ENCODE results near the gene GNG3. TPM values are rescaled to one million over a fixed set of nuclear protein-coding genes. Genes with fewer than 3 reads are reported as not detected.

Gene GNG3
- total RNA-seq, 1 donor from 2014 or later: not detected

- TF ChIP-seq CTCF (IDR thresholded peaks at IDR 0.05): no peak
- Histone ChIP-seq H3K4me1 (peaks cover 11% of the 10 kb centered on the region), H3K4me3 (no peak overlapping the region), H3K9me3 (no peaks in the 10 kb centered on the region), H3K27me3 (ENCODE audit: low read depth) (no peaks in the 10 kb centered on the region), H3K36me3 (peaks cover 100% of the 10 kb centered on the region), H3K27ac (no peak overlapping the region)
- DNase-seq: no peak
- intact Hi-C loops (cut with DNase I): no loop called here
- ATAC-seq: no peak
Measured at GRCh38 chr11:62716206-62716605, 8.7 kb downstream of the GNG3 start.

DNA sequence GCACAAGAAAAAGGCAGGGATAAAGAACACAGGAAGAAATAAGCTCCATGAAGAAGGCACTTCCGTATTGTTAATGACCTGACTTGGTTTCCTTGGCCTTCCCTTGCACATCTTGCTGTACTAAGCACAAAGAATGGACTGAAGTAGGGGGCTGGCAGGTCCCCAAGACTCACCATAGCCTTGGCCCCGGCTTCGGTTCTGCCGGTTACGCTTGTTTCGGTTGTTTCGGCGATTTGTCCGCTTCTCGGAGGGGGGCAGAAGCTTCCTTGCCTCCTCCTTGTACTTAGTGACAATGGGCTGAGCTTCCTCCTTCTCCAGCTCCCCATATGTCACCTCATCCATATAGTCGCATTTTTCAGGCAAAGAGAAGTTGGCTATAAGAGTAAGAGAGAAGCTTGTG lies 9.3 kb downstream of the GNG3 start:
- H3K4me1 ChIP-seq: peaks cover 14% of the 10 kb centered on the region
- intact Hi-C loops (cut with DNase I): no loop called here
- ATAC-seq (no peak), DNase-seq (no peak)
- H3K4me3 ChIP-seq: no peak overlapping the region
- H3K27ac ChIP-seq: no peak overlapping the region
- H3K9me3 ChIP-seq: no peaks in the 10 kb centered on the region
- no peaks in the 10 kb centered on the region for H3K27me3 ChIP-seq (ENCODE audit: low read depth)
- H3K36me3 ChIP-seq: peaks cover 100% of the 10 kb centered on the region
- TF ChIP-seq CTCF (IDR thresholded peaks at IDR 0.05): no peak

DNA sequence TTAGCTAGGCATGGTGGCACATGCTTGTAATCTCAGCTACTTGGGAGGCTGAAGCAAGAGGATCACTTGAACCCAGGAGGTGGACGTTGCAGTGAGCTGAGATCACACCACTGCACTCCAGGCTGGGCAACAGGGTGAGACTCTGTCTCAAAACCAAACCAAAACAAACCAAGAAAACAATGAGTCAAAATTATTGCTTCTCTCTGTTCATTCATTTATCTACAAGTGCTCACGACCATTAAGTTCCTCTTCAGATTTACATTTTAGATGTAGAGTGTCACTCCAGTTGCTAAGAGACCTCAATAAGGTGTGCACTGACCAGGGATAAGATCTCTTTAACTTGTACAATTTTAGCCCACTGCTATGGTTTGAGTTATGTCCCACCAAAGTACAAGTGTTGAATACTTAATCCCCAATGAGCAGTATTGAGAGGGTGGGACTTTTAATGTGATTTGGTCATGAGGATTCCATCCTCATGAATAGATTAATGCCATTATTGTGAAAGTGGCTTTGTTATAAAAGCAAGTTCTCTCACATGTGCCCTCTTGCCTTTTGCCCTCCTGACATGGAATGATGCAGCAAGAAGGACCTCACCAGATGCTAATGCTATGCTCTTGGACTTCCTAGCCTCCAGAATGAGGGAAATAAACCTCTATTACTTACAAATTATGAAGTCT lies 12.0 kb downstream of the GNG3 start:
- no peaks in the 10 kb centered on the region for H3K9me3 ChIP-seq
- intact Hi-C loops (cut with DNase I): no loop called here
- H3K27me3 ChIP-seq (ENCODE audit: low read depth): no peaks in the 10 kb centered on the region
- ATAC-seq (no peak), DNase-seq (no peak)
- H3K4me1 ChIP-seq: peaks cover 14% of the 10 kb centered on the region
- H3K4me3 ChIP-seq: no peak overlapping the region
- no peak for TF ChIP-seq CTCF (IDR thresholded peaks at IDR 0.05)
- H3K36me3 ChIP-seq: peaks cover 99% of the 10 kb centered on the region
- no peak overlapping the region for H3K27ac ChIP-seq

GRCh38 chr11:62721994-62722393 lies 14.5 kb downstream of the GNG3 start:
- Histone ChIP-seq H3K36me3 (peaks cover 74% of the 10 kb centered on the region), H3K4me3 (no peak overlapping the region), H3K9me3 (no peaks in the 10 kb centered on the region), H3K27ac (no peak overlapping the region), H3K27me3 (ENCODE audit: low read depth) (no peaks in the 10 kb centered on the region), H3K4me1 (peaks cover 30% of the 10 kb centered on the region)
- ATAC-seq (no peak), DNase-seq (no peak)
- intact Hi-C loops (cut with DNase I): no loop called here
- no peak for TF ChIP-seq CTCF (IDR thresholded peaks at IDR 0.05)

DNA sequence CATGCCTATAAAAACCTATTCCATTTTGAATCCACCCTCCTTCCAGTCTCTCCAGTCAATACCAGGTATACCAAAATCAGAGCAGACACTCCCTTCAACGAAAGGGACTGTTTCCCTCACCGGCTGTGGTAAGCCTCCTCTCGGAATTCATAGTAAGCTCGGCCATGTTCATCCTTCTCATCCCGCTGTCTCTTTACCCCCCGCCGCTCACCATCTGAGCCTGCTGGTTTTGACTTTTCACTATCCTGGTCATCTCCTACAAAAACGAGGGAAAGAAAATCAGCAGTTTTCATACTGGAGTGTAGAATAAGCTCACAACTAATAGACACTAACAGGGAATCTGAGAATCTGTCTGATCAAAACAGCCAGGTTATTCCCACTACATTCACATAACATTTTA lies 16.7 kb downstream of the GNG3 start:
- DNase-seq (no peak), ATAC-seq (no peak)
- peak overlapping the region; percentile 96 for H3K4me3 ChIP-seq
- no peaks in the 10 kb centered on the region for H3K27me3 ChIP-seq (ENCODE audit: low read depth)
- intact Hi-C loops (cut with DNase I): no loop called here
- H3K27ac ChIP-seq: no peak overlapping the region
- H3K36me3 ChIP-seq: peaks cover 52% of the 10 kb centered on the region
- no peaks in the 10 kb centered on the region for H3K9me3 ChIP-seq
- TF ChIP-seq CTCF (IDR thresholded peaks at IDR 0.05): no peak
- peaks cover 30% of the 10 kb centered on the region for H3K4me1 ChIP-seq
